Peyer's patch (tissue), 4 donors: ENCODE measurements around the gene SIT1. TPM values are rescaled to one million over a fixed set of nuclear protein-coding genes. Genes with fewer than 3 reads are reported as not detected.
A peak's percentile ranks its signal among the peaks of the same experiment; 100 is the strongest.

ENCODE experiments used
- DNase-seq, 3 donors: peaks; one replicate each; pipeline ENCODE4 v3.0.0-alpha.2; 2017 to 2019
- H3K27ac ChIP-seq, 4 donors: fragments of 200-600 bp; sonication (generic); one replicate each; pipeline ENCODE4 v1.5.1; 2016 to 2019
- H3K27me3 ChIP-seq, 2 donors: fragments of 200-600 bp; sonication (generic); one replicate each; pipeline ENCODE4 v1.5.1; 2019
- H3K36me3 ChIP-seq, 3 donors: fragments of 200-600 bp; sonication (generic); one replicate each; pipeline ENCODE4 v1.5.1; 2016 to 2019
- H3K4me1 ChIP-seq, 4 donors: fragments of 200-600 bp; sonication (generic); one replicate each; pipeline ENCODE4 v1.5.1; 2016 to 2019
- H3K4me3 ChIP-seq, 4 donors: fragments of 200-600 bp; sonication (generic); 1 replicate in 3 of 4; 2 replicates in 1 of 4; pipeline ENCODE4 v1.5.1; 2016 to 2019; ENCODE audit warnings: mild to moderate bottlenecking in 1 of 4
- H3K9me3 ChIP-seq, 4 donors: fragments of 200-600 bp; sonication (generic); one replicate each; pipeline ENCODE4 v1.5.1; 2016 to 2019; ENCODE audit warnings: mild to moderate bottlenecking in 1 of 4
- CTCF ChIP-seq, 6 experiments: fragments of 450-650 bp in 4 of 6; fragments of 200-600 bp in 2 of 6; sonication (generic) in 1 of 6; IDR thresholded peaks; one replicate each; pipeline ENCODE4 v1.5.1; 2017 to 2019; ENCODE audit warnings: antibody characterized with exemption in 6 of 6, mild to moderate bottlenecking in 3 of 6, moderate library complexity in 1 of 6
- POLR2A ChIP-seq, 2 donors: fragments of 450-650 bp; IDR thresholded peaks; one replicate each; pipeline ENCODE4 v1.5.1; 2017; ENCODE audit warnings: antibody characterized with exemption in 2 of 2, mild to moderate bottlenecking in 2 of 2, moderate library complexity in 2 of 2
- total RNA-seq, 4 donors: library from RNA; depleted of rRNA; stranded (reverse); fragments of >200 nt; gene quantifications; one replicate each; pipeline ENCODE4 v1.1.0, GENCODE V29; 2016

The SIT1 gene
- total RNA-seq, 4 donors from 2014 or later = 2.4 TPM; not detected in 3

- TF ChIP-seq POLR2A (IDR thresholded peaks at IDR 0.05) = no peak
- TF ChIP-seq CTCF (IDR thresholded peaks at IDR 0.05) = no peak
- Histone ChIP-seq H3K9me3 (no peaks in the 10 kb centered on the region), H3K36me3 (peaks cover 0 to 8% (median 0%) of the 10 kb centered on the region in 3 donors), H3K27me3 (no peaks in the 10 kb centered on the region), H3K4me1 (peaks cover 0 to 23% (median 0%) of the 10 kb centered on the region in 4 donors), H3K27ac (peak within 1 kb of the TSS; percentile 75 to 89 (median 80)), H3K4me3 (peak within 1 kb of the TSS; percentile 51 to 69 (median 68))
- peak in 1 of 3 donors; percentile 59 for DNase-seq
Measured at GRCh38 chr9:35689542-35690293, 39.0 kb upstream of the SIT1 start, which contains the start of gene TPM2. Gene TPM2 (minus strand): TSS chr9:35689925. CDS start chr9:35689817, 108 bp downstream.

- H3K4me3 ChIP-seq = peak overlapping the region; percentile 51 to 69 (median 68)
- peaks cover 0 to 8% (median 0%) of the 10 kb centered on the region in 3 donors for H3K36me3 ChIP-seq
- peaks cover 0 to 23% (median 0%) of the 10 kb centered on the region in 4 donors for H3K4me1 ChIP-seq
- no peaks in the 10 kb centered on the region for H3K9me3 ChIP-seq
- H3K27me3 ChIP-seq = no peaks in the 10 kb centered on the region
- peak overlapping the region; percentile 75 to 89 (median 80) for H3K27ac ChIP-seq
- TF ChIP-seq POLR2A (IDR thresholded peaks at IDR 0.05) (no peak), CTCF (IDR thresholded peaks at IDR 0.05) (no peak)
- no peak for DNase-seq
Measured at GRCh38 chr9:35688558-35689541, 38.1 kb upstream of the SIT1 start.

- TF ChIP-seq POLR2A (IDR thresholded peaks at IDR 0.05) (no peak), CTCF (IDR thresholded peaks at IDR 0.05) (no peak)
- Histone ChIP-seq H3K27me3 (no peaks in the 10 kb centered on the region), H3K36me3 (peaks cover 0 to 8% (median 0%) of the 10 kb centered on the region in 3 donors), H3K4me3 (peak overlapping the region in 1 of 4 donors; percentile 69), H3K4me1 (peaks cover 0 to 23% (median 0%) of the 10 kb centered on the region in 4 donors), H3K9me3 (no peaks in the 10 kb centered on the region), H3K27ac (peak overlapping the region in 2 of 4 donors; percentile 83 to 89)
- DNase-seq = no peak
Measured at GRCh38 chr9:35687972-35688557, 37.3 kb upstream of the SIT1 start.

GRCh38 chr9:35687306-35687705, 36.6 kb upstream of the SIT1 start:
- Histone ChIP-seq H3K4me1 (peaks cover 0 to 23% (median 0%) of the 10 kb centered on the region in 4 donors), H3K36me3 (peaks cover 0 to 8% (median 0%) of the 10 kb centered on the region in 3 donors), H3K27me3 (no peaks in the 10 kb centered on the region), H3K4me3 (peak overlapping the region in 1 of 4 donors; percentile 69), H3K27ac (peak overlapping the region in 1 of 4 donors; percentile 89), H3K9me3 (no peaks in the 10 kb centered on the region)
- no peak for TF ChIP-seq CTCF (IDR thresholded peaks at IDR 0.05)
- TF ChIP-seq POLR2A (IDR thresholded peaks at IDR 0.05) = no peak
- no peak for DNase-seq
